ENCODE measurements around the gene AMPD3.

DNA sequence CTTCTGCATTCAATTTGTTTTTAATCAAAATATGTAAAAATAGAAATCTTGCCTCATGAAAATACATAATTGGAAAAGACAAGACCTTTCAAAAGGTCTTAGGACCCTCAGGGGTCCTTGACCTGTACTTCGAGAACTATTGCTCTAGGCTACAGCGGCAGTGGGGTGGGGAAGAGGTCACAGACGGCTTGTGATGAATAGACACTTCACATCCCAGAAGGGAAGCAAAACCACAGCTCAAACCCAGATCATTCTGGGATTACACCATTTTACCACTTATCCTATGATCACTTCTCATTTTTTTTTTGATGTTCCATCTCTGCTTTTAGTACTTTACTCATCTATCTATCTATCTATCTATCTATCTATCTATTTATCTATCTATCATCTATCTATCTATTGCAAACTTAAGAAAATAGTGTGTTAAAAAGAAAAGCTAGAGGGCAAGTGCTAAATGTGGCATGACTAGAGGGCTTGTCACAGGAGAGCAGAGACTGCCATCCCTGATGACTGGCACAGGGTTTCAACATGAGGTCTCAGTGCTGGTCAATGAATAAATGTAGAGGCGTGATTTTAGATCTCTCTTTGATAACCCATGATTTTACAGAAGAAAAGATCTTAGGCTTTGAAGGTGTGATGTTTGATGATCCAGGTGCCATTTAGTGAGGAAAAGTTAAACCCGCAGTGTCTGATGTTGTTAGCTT is 48.9 kb downstream of the AMPD3 start:
- TF ChIP-seq POLR2AphosphoS5 (IDR thresholded peaks at IDR 0.05; ENCODE audit: low read depth, low read length): no peak
- no peak for TF ChIP-seq POLR2A (IDR thresholded peaks at IDR 0.05; ENCODE audit: low read depth, low read length)
- TF ChIP-seq TAF1 (IDR thresholded peaks at IDR 0.05; ENCODE audit: borderline replicate concordance, low read depth, low read length): no peak

All from GM12892 (cell line).